ENCODE results near the gene EXOC5.
A peak's percentile ranks its signal among the peaks of the same experiment; 100 is the strongest.

Gene EXOC5

GRCh38 chr14:57182760-57183503, 85.8 kb downstream of the EXOC5 start:
- no peak for TF ChIP-seq Cebpa-rat (IDR thresholded peaks at IDR 0.05)
- Histone ChIP-seq H3K27ac (no peak overlapping the region), H3K9me3 (replicated peaks in 1 of 11) (no peaks in the 10 kb centered on the region), H3K4me3 (no peak overlapping the region), H3K4me2 (no peak overlapping the region), H4K20me1 (no peaks in the 10 kb centered on the region), H3K27me3 (no peaks in the 10 kb centered on the region), H3K4me1 (no peaks in the 10 kb centered on the region), H3K9ac (no peak overlapping the region), H3K36me3 (no peaks in the 10 kb centered on the region)

GRCh38 chr14:57179273-57179672, 89.4 kb downstream of the EXOC5 start:
- TF ChIP-seq Cebpa-rat (IDR thresholded peaks at IDR 0.05), result no peak
- no peak overlapping the region for H3K27ac ChIP-seq
- no peaks in the 10 kb centered on the region for H3K9me3 ChIP-seq (replicated peaks in 1 of 11)
- no peaks in the 10 kb centered on the region for H3K4me1 ChIP-seq
- H3K4me2 ChIP-seq, result no peak overlapping the region
- H3K36me3 ChIP-seq, result no peaks in the 10 kb centered on the region
- no peak overlapping the region for H3K4me3 ChIP-seq
- H3K27me3 ChIP-seq, result no peaks in the 10 kb centered on the region
- H3K9ac ChIP-seq, result no peak overlapping the region
- no peaks in the 10 kb centered on the region for H4K20me1 ChIP-seq

DNA sequence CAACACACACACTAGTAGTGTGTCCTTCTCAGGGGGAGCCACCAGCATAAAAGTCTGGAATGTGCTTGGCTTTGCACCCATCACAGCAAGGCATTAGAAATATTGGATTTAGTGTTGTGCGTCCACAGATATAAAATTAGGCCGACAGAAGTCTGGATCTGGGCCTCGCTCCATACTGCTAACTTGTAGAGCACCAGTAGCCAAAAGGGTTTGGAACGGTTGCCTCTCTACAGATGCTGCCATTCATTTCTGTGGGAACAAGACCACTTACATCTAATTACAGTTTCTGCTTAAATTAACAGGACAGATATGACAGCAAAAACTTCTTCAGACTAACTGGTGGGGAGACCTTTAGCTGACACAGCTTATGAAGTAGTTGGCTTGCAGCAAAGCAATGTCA, 94.2 kb downstream of the EXOC5 start:
- no peaks in the 10 kb centered on the region for H3K27me3 ChIP-seq
- H3K4me3 ChIP-seq, result no peak overlapping the region
- no peak overlapping the region for H3K27ac ChIP-seq
- no peak for TF ChIP-seq Cebpa-rat (IDR thresholded peaks at IDR 0.05)
- H3K4me2 ChIP-seq, result no peak overlapping the region
- no peaks in the 10 kb centered on the region for H3K9me3 ChIP-seq (replicated peaks in 1 of 11)
- H4K20me1 ChIP-seq, result no peaks in the 10 kb centered on the region
- peaks cover 0 to 10% (median 8%) of the 10 kb centered on the region in 10 experiments; a peak in 12 of 20 replicates for H3K4me1 ChIP-seq
- H3K9ac ChIP-seq, result no peak overlapping the region
- H3K36me3 ChIP-seq, result no peaks in the 10 kb centered on the region

DNA sequence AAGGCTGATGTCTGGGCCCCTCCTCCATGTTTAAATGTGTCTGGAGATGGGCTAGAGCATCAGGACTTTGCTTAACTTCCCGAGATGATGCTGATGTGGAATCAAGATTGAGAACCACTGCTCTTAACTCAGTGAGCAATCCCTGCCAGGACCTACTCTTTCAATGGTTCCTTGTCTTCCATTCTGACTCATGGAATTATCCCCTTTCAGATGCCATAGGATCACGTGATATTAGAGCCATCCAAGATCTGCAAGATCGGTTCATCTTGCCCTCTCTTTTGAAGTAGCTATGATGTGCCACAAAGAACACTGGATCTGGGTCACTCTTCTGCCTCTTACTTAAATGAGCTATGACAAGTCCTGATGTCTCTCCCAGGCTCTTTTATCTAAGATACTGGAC, 96.8 kb downstream of the EXOC5 start:
- H3K9ac ChIP-seq, result no peak overlapping the region
- no peaks in the 10 kb centered on the region for H3K27me3 ChIP-seq
- TF ChIP-seq Cebpa-rat (IDR thresholded peaks at IDR 0.05), result no peak
- H3K4me1 ChIP-seq, result peaks cover 0 to 10% (median 8%) of the 10 kb centered on the region in 10 experiments; a peak in 12 of 20 replicates
- H3K4me3 ChIP-seq, result no peak overlapping the region
- H3K27ac ChIP-seq, result no peak overlapping the region
- H4K20me1 ChIP-seq, result no peaks in the 10 kb centered on the region
- H3K4me2 ChIP-seq, result peak overlapping the region in 4 of 11 experiments; percentile 18 to 44 (median 22); a peak in 5 of 22 replicates
- H3K9me3 ChIP-seq (replicated peaks in 1 of 11), result no peaks in the 10 kb centered on the region
- H3K36me3 ChIP-seq, result no peaks in the 10 kb centered on the region

- no peak overlapping the region for H3K9ac ChIP-seq
- no peaks in the 10 kb centered on the region for H3K27me3 ChIP-seq
- H3K4me3 ChIP-seq, result no peak overlapping the region
- H3K36me3 ChIP-seq, result no peaks in the 10 kb centered on the region
- no peak overlapping the region for H3K27ac ChIP-seq
- TF ChIP-seq Cebpa-rat (IDR thresholded peaks at IDR 0.05), result no peak
- no peaks in the 10 kb centered on the region for H4K20me1 ChIP-seq
- no peaks in the 10 kb centered on the region for H3K9me3 ChIP-seq (replicated peaks in 1 of 11)
- H3K4me2 ChIP-seq, result peak overlapping the region in 8 of 11 experiments; percentile 7 to 44 (median 22); a peak in 12 of 22 replicates
- H3K4me1 ChIP-seq, result peaks cover 0 to 10% (median 8%) of the 10 kb centered on the region in 10 experiments; a peak in 12 of 20 replicates
Measured at GRCh38 chr14:57171363-57171762, 97.3 kb downstream of the EXOC5 start.

DNA sequence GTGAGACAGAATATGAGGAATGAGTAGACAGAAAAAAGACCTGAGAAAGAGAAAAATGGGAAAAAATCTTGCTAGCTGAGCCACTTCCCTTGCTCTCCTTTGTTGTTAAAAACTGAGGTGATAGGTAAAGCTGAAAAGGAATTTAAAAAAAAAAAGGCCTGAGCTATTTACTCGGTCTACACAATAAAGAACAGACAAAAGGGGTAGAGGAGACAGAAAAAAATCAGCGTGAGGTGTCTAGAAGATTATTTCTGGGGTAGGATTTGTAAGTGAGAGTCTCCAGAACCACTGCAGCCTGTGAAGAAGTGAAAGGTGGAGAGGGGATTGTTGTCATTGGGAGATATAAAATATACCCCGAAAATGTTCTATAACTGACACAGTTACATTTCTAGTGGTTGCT, 98.8 kb downstream of the EXOC5 start:
- Histone ChIP-seq H3K27ac (no peak overlapping the region), H3K4me1 (peaks cover 0 to 10% (median 8%) of the 10 kb centered on the region in 10 experiments; a peak in 12 of 20 replicates), H3K36me3 (no peaks in the 10 kb centered on the region), H3K4me3 (no peak overlapping the region), H3K27me3 (no peaks in the 10 kb centered on the region), H3K9me3 (replicated peaks in 1 of 11) (no peaks in the 10 kb centered on the region), H3K4me2 (no peak overlapping the region), H4K20me1 (no peaks in the 10 kb centered on the region), H3K9ac (no peak overlapping the region)
- TF ChIP-seq Cebpa-rat (IDR thresholded peaks at IDR 0.05), result no peak

- no peak for TF ChIP-seq Cebpa-rat (IDR thresholded peaks at IDR 0.05)
- no peak overlapping the region for H3K27ac ChIP-seq
- H3K4me1 ChIP-seq, result peaks cover 0 to 10% (median 8%) of the 10 kb centered on the region in 10 experiments; a peak in 12 of 20 replicates
- H3K27me3 ChIP-seq, result no peaks in the 10 kb centered on the region
- H3K4me2 ChIP-seq, result no peak overlapping the region
- no peak overlapping the region for H3K9ac ChIP-seq
- no peak overlapping the region for H3K4me3 ChIP-seq
- no peaks in the 10 kb centered on the region for H3K9me3 ChIP-seq (replicated peaks in 1 of 11)
- H4K20me1 ChIP-seq, result no peaks in the 10 kb centered on the region
- H3K36me3 ChIP-seq, result no peaks in the 10 kb centered on the region
Measured at GRCh38 chr14:57168138-57168679, 100.5 kb downstream of the EXOC5 start.

- no peak for TF ChIP-seq Cebpa-rat (IDR thresholded peaks at IDR 0.05)
- H3K4me2 ChIP-seq, result no peak overlapping the region
- no peak overlapping the region for H3K9ac ChIP-seq
- H3K9me3 ChIP-seq (replicated peaks in 1 of 11), result no peaks in the 10 kb centered on the region
- H3K27ac ChIP-seq, result no peak overlapping the region
- no peaks in the 10 kb centered on the region for H4K20me1 ChIP-seq
- H3K4me1 ChIP-seq, result no peaks in the 10 kb centered on the region
- H3K4me3 ChIP-seq, result no peak overlapping the region
- no peaks in the 10 kb centered on the region for H3K27me3 ChIP-seq
- H3K36me3 ChIP-seq, result no peaks in the 10 kb centered on the region
Measured at GRCh38 chr14:57161583-57162234, 107.0 kb downstream of the EXOC5 start.

DNA sequence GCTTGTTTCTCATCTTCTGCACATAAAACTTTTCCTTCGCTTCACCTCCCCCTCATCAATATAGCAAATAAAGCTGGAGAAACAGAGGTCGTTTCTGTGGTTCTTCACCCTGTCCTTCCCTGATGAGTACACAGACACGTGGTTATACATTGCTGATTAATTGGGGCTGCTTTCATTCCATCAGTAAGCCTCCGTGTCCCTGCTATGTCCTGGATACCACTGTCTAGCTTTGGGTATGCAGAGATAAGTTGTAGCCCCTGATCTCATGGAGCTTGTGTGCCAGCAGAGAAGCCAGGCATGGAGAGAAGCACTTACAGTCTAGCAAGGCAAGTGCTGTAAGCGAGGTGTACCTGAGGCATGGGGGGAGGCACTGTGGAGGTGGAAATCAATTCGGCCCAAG, 108.4 kb downstream of the EXOC5 start:
- Histone ChIP-seq H3K4me2 (no peak overlapping the region), H3K9me3 (replicated peaks in 1 of 11) (no peaks in the 10 kb centered on the region), H3K4me3 (no peak overlapping the region), H3K4me1 (no peaks in the 10 kb centered on the region), H3K9ac (no peak overlapping the region), H4K20me1 (no peaks in the 10 kb centered on the region), H3K27ac (no peak overlapping the region), H3K36me3 (no peaks in the 10 kb centered on the region), H3K27me3 (no peaks in the 10 kb centered on the region)
- TF ChIP-seq Cebpa-rat (IDR thresholded peaks at IDR 0.05), result no peak

Data from BLaER1 treated with 17β-estradiol and CSF1 and Interleukin-3, amounts not matched to agents 10 nM and 100 nM (cell line).